ENCODE results near the gene TINCR.
"Not testable (repeated sequence)": the region's sequence is repeated elsewhere in the genome, so short reads cannot be mapped to it uniquely, and the experiment has no call there.

The TINCR gene

GRCh38 chr19:5558101-5558621 lies 9.6 kb downstream of the TINCR start:
- no peak for DNase-seq (ENCODE audit: low spot score)

GRCh38 chr19:5557691-5558090 lies 10.1 kb downstream of the TINCR start:
- DNase-seq (ENCODE audit: low spot score), result no peak

DNA sequence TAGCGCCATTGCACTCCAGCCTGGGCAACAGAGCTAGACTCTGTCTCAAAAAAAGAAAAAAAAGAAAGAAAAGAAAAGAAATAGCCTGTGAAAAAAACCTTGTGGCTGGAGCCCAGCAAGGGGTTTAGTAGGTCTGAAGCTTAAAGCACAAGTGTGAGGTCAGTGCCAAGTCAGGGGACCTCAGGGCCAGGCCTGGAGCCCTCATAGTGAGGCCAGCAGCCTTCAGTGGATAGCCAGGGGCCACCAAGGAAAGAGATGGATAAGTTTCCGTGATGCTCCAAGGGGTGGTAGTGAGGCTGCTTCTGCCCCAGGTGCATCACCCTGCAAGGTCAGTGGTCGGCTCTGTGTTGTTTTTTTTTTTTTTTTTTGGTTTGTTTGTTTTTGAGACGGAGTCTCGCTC lies 12.9 kb downstream of the TINCR start:
- DNase-seq (ENCODE audit: low spot score), result no peak

DNA sequence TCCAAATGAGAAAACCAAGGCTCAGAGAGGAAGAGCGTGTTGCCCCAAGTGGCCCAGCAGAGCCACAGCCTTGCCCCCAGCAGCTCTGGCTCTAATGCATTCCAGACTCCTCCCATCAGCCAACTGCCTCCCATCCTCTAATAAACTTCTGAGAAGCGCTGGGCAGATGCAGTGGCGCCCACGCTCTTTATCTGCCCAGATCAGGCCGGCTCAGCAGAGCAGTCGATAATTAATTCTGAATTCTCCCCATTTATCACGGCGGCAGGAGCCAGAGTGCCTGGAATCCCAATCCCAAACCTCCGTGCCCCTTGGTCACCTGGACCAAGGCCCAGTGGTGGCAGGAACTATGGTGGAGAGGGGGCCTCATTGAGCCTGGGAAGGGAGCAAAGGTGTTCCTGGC lies 13.9 kb downstream of the TINCR start:
- DNase-seq (ENCODE audit: low spot score), result no peak

DNA sequence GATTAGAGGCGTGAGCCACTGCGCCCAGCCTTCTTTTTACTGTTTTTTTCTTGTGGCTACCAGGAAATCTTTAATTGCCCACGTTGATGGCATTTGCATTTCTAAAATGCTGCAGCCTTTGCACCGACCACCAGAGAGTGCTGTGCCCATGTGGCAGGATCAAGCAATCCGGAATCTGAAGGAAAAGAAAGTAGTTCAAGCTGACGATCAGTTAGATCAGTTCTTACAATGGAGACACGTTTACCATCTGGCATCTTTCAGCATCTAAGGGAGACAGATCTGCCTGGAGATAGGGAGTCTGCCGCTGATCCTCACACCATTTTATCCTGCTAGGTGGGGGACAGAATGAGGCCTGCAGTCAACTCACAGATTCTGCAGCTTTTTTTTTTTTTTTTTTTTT lies 19.9 kb downstream of the TINCR start:
- DNase-seq (ENCODE audit: low spot score), result no peak

GRCh38 chr19:5545984-5546383 lies 21.8 kb downstream of the TINCR start:
- DNase-seq (ENCODE audit: low spot score), result no peak

- DNase-seq (ENCODE audit: low spot score), result no peak
These were observed 22.7 kb downstream of the TINCR start for GRCh38 chr19:5545051-5545450.

- no peak for DNase-seq (ENCODE audit: low spot score)
These were observed 25.1 kb downstream of the TINCR start for GRCh38 chr19:5542665-5543064.

GRCh38 chr19:5541456-5541855 lies 26.3 kb downstream of the TINCR start:
- no peak for DNase-seq (ENCODE audit: low spot score)

DNA sequence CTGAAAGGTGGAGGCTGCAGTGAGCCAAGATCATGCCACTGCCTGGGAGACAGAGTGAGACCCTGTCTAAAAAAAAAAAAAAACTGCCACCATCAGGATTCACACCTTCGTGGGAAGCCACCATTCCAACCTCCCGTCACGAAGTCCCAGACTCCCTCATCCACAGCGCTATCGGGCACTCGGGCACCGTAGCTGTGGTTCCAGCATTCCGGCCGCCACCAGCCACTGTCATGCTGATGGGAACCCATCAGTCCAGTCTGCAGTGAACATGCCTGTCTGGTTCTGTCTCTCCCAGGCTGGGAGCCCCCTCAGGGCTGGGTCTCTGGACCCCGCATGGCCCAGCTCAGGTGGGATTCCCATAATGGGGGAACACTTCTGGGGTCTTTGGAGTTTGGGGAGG lies 27.5 kb downstream of the TINCR start:
- no peak for DNase-seq (ENCODE audit: low spot score)

DNA sequence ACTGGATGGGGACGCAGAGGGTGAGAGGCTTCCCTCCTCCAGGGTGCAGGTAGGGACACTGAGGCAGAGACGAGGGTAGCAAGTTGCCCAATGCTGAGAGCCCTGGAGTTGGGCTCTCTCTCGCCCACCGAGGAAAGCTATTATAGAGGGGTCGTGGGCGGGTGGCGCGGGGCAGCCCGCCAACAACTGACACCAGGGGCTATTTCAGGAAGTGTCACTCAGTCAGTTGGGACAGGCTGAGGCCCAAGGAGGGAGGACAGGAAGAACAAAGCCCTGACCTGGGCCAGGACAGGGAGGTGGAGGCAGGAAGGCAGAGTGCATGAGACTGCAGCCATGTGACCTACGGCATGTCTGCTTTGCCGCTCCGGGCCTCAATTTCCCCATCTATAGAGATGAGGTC lies 29.9 kb downstream of the TINCR start:
- no peak for DNase-seq (ENCODE audit: low spot score)

DNA sequence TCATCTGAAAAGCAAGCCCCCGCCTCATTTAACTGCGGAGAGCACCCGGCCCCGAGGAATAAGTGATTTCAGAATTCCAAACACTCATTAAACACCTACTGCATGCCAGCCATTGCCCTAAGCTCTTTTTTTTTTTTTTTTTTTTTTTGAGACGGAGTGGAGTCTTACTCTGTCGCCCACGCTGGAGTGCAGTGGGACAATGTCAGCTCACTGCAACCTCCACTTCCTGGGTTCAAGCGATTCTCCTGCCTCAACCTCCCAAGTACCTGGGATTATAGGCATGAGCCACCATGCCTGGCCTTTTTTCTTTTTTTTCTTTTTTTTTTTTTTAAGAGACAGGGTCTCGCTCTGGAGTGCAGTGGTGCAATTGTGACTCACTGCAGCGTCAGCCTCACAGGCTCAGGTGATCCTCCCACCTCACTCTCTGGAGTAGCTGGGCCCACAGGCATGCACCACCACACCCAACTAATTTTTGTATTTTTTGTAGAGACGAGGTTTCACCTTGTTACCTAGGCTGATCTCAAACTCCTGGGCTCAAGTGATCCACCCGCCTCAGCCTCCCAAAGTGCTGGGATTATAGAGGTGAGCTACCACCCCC lies 30.7 kb downstream of the TINCR start:
- DNase-seq (ENCODE audit: low spot score), result not testable (repeated sequence)

- no peak for DNase-seq (ENCODE audit: low spot score)
These were observed 31.3 kb downstream of the TINCR start for GRCh38 chr19:5536337-5536894.

DNA sequence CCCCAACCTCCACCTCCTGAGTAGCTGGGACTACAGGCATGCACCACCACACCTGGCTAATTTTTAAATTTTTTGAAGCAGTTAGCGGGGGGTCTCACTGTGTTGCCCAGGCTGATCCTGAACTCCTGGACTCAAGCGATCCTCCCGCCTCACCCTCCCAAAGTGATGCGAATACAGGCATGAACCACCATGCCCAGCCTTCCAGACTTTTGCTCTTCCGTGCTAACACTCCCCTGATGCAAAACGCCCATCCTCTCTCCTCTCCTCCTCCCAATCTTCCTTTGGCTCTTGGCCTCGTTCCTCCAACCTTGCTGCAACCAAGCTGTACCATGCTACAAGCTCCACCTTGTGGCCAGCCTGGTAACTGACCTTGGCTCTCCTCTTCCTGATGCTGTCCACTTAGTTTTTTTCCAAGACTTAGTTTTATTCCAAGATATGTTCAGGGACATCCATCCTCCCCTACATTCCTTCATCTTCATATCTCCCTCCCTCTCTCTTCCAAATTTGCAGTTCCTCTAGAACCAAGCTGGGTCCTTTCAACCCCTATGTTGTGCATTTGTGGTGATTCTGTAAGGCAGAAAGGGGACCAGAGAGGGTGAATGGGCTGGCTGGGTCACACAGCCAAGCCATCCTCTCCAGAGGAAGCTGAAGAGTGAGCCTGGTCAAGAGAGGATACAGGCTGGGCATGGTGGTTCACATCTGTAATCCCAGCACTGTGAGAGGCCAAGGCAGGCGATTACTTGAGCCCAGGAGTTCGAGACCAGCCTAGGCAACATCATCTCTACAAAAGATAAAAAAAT lies 32.8 kb downstream of the TINCR start:
- DNase-seq (ENCODE audit: low spot score), result peak; percentile 9

DNA sequence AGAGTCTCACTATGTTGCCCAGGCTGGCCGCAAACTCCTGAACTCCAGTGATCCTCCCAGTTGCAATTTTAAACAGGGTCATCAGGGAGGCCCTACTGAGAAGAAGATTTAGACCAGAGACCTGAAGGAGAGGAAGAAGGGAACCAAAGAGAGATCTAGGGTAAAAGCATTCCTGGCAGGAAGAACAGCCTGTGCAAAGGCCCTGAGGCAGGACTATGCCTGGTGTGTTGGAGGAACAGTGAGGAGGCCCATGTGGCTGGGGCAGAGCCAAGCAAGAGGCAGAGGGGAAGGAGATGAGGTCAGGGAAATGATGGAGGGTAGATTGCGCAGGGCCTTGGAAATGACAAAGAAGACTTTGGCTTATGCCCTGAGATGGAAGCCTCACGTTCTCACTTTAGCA lies 34.5 kb downstream of the TINCR start:
- DNase-seq (ENCODE audit: low spot score), result no peak

DNA sequence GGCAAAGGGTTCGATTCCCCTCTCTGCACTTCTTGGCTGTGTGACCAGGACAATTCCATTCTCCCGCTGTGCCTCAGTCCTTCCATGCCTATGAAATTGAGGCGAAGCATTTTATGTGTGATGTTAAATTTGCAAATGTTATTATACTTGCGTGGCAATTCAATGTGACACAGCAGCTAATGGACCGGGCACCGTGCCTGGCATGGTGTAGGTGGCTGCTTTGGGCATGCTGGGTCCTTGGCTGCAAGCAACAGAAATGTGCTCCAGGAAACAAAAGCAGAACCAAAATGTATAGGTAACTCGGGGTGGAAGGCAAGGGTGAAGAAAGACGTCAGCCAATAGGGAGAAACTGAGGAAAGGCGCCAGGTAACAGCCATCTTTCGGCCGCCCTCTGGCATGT lies 37.1 kb downstream of the TINCR start:
- no peak for DNase-seq (ENCODE audit: low spot score)

GRCh38 chr19:5526691-5527090 lies 41.1 kb downstream of the TINCR start:
- DNase-seq (ENCODE audit: low spot score), result no peak

GRCh38 chr19:5524081-5524480 lies 43.7 kb downstream of the TINCR start:
- DNase-seq (ENCODE audit: low spot score), result no peak

DNA sequence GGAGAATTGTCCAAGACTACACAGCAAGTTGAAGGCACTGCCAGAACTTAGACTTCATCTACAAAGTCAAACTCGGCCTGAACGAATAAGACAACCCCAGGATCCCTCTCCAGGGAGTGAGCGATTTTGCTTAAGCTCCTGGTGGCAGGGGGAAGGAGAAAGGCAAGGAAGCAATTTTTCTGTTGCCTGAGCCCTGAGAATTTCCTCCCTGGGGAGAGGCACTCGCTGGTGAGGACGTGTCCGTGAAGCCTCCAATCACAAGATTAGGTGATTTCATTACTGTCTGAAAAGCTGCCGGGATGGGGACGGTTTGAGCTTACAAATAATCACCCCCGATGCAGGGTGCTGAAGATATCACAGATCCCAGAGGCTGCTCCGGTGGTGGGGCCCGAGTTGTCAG lies 45.6 kb downstream of the TINCR start:
- no peak for DNase-seq (ENCODE audit: low spot score)

GRCh38 chr19:5520501-5520900 lies 47.3 kb downstream of the TINCR start:
- no peak for DNase-seq (ENCODE audit: low spot score)

DNA sequence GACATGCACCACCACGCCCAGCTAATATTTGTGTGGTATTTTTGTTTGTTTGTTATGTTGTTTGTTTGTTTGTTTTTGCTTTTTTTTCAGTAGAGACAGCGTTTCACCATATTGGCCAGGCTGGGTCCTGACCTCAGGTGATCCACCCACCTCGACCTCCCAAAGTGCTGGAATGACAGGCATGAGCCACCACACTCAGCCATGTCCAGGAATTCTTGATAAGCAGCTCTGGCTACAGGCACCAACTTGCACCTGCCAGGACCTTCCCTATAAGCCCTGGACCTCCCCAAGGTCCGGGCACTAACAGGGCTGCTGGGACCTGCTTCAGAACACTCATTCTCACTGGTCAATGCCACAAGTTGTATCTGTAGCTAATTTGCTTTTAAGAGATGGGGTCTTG lies 48.7 kb downstream of the TINCR start:
- DNase-seq (ENCODE audit: low spot score), result no peak

DNA sequence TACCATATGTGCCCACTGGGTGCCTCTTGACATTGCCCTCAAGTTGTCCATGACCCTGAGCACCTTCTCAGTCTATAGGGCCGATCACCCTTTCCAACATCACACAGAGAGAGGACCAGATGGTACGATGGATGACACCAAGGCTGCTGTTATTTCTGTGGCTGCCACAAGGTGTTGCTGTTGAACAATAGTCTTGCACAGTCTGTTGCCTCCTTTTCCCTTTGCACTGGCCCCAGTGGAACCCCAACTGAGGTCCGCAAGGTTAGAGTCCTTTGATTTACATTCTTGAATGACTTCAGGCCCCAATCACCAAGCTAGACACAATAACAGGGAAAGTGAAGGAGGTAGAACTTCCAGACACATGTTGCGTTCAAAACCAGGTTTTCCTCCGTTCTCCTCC lies 52.0 kb downstream of the TINCR start:
- DNase-seq (ENCODE audit: low spot score), result no peak

DNA sequence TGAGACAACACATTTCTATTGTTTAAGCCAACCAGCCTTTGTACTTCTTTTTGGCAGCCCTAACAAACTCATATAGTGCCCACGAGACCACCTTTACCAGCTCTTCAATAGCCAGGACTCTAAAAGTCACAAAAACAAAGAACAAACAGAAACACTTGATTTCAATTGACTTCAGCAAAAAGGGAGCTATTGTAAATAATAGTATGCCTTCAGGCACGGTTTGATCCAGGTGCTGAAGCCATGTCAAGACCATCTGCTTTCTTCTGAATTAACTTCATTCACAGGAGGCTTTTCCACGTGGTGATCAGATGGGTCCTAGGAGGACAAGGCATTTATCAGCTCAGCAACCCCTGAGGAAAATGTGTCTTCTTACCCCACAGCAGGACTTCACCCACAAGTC lies 53.8 kb downstream of the TINCR start:
- DNase-seq (ENCODE audit: low spot score), result no peak
